IPS-18c (cell line): ENCODE data around the gene TBCK.

ENCODE experiments used
- H3K4me3 ChIP-seq: 2 replicates; pipeline ENCODE4 v1.7.0; 2013; ENCODE audit warnings: low read depth, mild to moderate bottlenecking, low read length, moderate library complexity; ENCODE audit not compliant: insufficient read depth
- H3K9me3 ChIP-seq: one replicate; pipeline ENCODE4 v1.6.1; 2013; ENCODE audit warnings: mild to moderate bottlenecking, low read length, moderate library complexity; ENCODE audit not compliant: control insufficient read depth, insufficient read depth

Gene TBCK

GRCh38 chr4:106303548-106304281 lies 12.3 kb downstream of the TBCK start:
- H3K4me3 ChIP-seq = no peak overlapping the region
- no peaks in the 10 kb centered on the region for H3K9me3 ChIP-seq

- Histone ChIP-seq H3K4me3 (no peak overlapping the region), H3K9me3 (no peaks in the 10 kb centered on the region)
Measured at GRCh38 chr4:106302062-106302438, 14.0 kb downstream of the TBCK start.

GRCh38 chr4:106301393-106302061 lies 14.5 kb downstream of the TBCK start:
- Histone ChIP-seq H3K4me3 (no peak overlapping the region), H3K9me3 (no peaks in the 10 kb centered on the region)

GRCh38 chr4:106299977-106300376 lies 16.0 kb downstream of the TBCK start:
- no peaks in the 10 kb centered on the region for H3K9me3 ChIP-seq
- H3K4me3 ChIP-seq = no peak overlapping the region

- Histone ChIP-seq H3K9me3 (no peaks in the 10 kb centered on the region), H3K4me3 (no peak overlapping the region)
Measured at GRCh38 chr4:106297245-106298035, 18.6 kb downstream of the TBCK start.

GRCh38 chr4:106294062-106294461 lies 21.9 kb downstream of the TBCK start:
- H3K9me3 ChIP-seq = no peaks in the 10 kb centered on the region
- no peak overlapping the region for H3K4me3 ChIP-seq

- H3K4me3 ChIP-seq = no peak overlapping the region
- H3K9me3 ChIP-seq = no peaks in the 10 kb centered on the region
Measured at GRCh38 chr4:106291678-106292077, 24.3 kb downstream of the TBCK start.

- Histone ChIP-seq H3K4me3 (no peak overlapping the region), H3K9me3 (no peaks in the 10 kb centered on the region)
Measured at GRCh38 chr4:106289737-106290136, 26.3 kb downstream of the TBCK start.

GRCh38 chr4:106287353-106287969 lies 28.5 kb downstream of the TBCK start:
- Histone ChIP-seq H3K9me3 (no peaks in the 10 kb centered on the region), H3K4me3 (no peak overlapping the region)

- Histone ChIP-seq H3K4me3 (no peak overlapping the region), H3K9me3 (no peaks in the 10 kb centered on the region)
Measured at GRCh38 chr4:106286611-106287010, 29.4 kb downstream of the TBCK start.

- no peak overlapping the region for H3K4me3 ChIP-seq
- no peaks in the 10 kb centered on the region for H3K9me3 ChIP-seq
Measured at GRCh38 chr4:106284227-106284626, 31.8 kb downstream of the TBCK start.

GRCh38 chr4:106277140-106277675 lies 38.8 kb downstream of the TBCK start:
- no peaks in the 10 kb centered on the region for H3K9me3 ChIP-seq

GRCh38 chr4:106273831-106274230 lies 42.2 kb downstream of the TBCK start:
- Histone ChIP-seq H3K9me3 (no peaks in the 10 kb centered on the region), H3K4me3 (no peak overlapping the region)

More at GRCh38 chr4:106277140-106277675, 38.8 kb downstream of the TBCK start:
- H3K4me3 ChIP-seq = no peak overlapping the region

GRCh38 chr4:106270736-106271135 lies 45.3 kb downstream of the TBCK start:
- Histone ChIP-seq H3K4me3 (no peak overlapping the region), H3K9me3 (no peaks in the 10 kb centered on the region)

- Histone ChIP-seq H3K4me3 (no peak overlapping the region), H3K9me3 (no peaks in the 10 kb centered on the region)
Measured at GRCh38 chr4:106269711-106270110, 46.3 kb downstream of the TBCK start.

- no peaks in the 10 kb centered on the region for H3K9me3 ChIP-seq
Measured at GRCh38 chr4:106268786-106269185, 47.2 kb downstream of the TBCK start.

GRCh38 chr4:106266201-106266600 lies 49.8 kb downstream of the TBCK start:
- no peaks in the 10 kb centered on the region for H3K9me3 ChIP-seq
- no peak overlapping the region for H3K4me3 ChIP-seq

More at GRCh38 chr4:106268786-106269185, 47.2 kb downstream of the TBCK start:
- H3K4me3 ChIP-seq = no peak overlapping the region
